ENCODE measurements around the gene LGALS3BP. TPM values are rescaled to one million over a fixed set of nuclear protein-coding genes. Genes with fewer than 3 reads are reported as not detected.

Gene LGALS3BP
- total and polyA plus RNA-seq, 2 of the 8 experiments (the other 6 are each of a cell fraction or from before 2014, with no cell fraction given), result 56.1 to 61.6 TPM

GRCh38 chr17:78965491-78965924 lies 14.2 kb downstream of the LGALS3BP start:
- 93% methylated on average over 8 of the region's 8 CpGs; no CpG with 5 or more reads in 1 of the 2 experiments for WGBS, 2 experiments (ENCODE audit: extremely low coverage in 1 of 2, insufficient coverage in 1 of 2, insufficient read length in 1 of 2, insufficient replicate concordance in 2 of 2, low coverage in 1 of 2, low lambda C conversion rate in 2 of 2, missing lambda C conversion rate in 1 of 2)

More at GRCh38 chr17:78965491-78965924, 14.2 kb downstream of the LGALS3BP start:
- TF ChIP-seq HDAC6 (IDR thresholded peaks at IDR 0.05; ENCODE audit: low read depth, low read length) (no peak), CBX8 (IDR thresholded peaks at IDR 0.05; ENCODE audit: borderline replicate concordance, low read depth, low read length) (no peak), POU5F1 (IDR thresholded peaks at IDR 0.05; ENCODE audit: low read depth, low read length) (no peak), KDM1A (IDR thresholded peaks at IDR 0.05; ENCODE audit: borderline replicate concordance, low read length) (no peak), TAF1 (IDR thresholded peaks at IDR 0.05; ENCODE audit: low read depth, low read length) (no peak), SRF (IDR thresholded peaks at IDR 0.05; ENCODE audit: low read depth, low read length) (no peak), BRCA1 (IDR thresholded peaks at IDR 0.05; ENCODE audit: low read depth, low read length) (no peak), SP2 (IDR thresholded peaks at IDR 0.05; ENCODE audit: low read length) (no peak), SAP30 (IDR thresholded peaks at IDR 0.05; ENCODE audit: insufficient read depth, insufficient replicate concordance, low read length) (no peak), RFX5 (IDR thresholded peaks at IDR 0.05; ENCODE audit: borderline replicate concordance, low read depth, low read length) (no peak)
- no peaks in the 10 kb centered on the region for H3K9me3 ChIP-seq (ENCODE audit: insufficient read depth in 2 of 2, low read depth in 1 of 2, low read length in 1 of 2)
- H3K36me3 ChIP-seq (ENCODE audit: control insufficient read depth in 2 of 4, insufficient read depth in 4 of 4, low read length in 3 of 4), result no peaks in the 10 kb centered on the region; a peak in 1 of 8 replicates
- H2BK12ac ChIP-seq (ENCODE audit: low read depth, low read length), result no peak overlapping the region
- H3K27me3 ChIP-seq (replicated peaks in 1 of 4; ENCODE audit: control insufficient read depth in 3 of 4, extremely low read depth in 1 of 4, insufficient read depth in 3 of 4, low read length in 3 of 4), result no peaks in the 10 kb centered on the region
- DNase-seq (ENCODE audit: low read depth in 1 of 2, low spot score in 2 of 2) (no peak), FAIRE-seq (no peak)
- H3K14ac ChIP-seq (ENCODE audit: insufficient read length), result no peak overlapping the region
- H3K27ac ChIP-seq (ENCODE audit: low read depth, low read length), result no peak overlapping the region
- H3K4me3 ChIP-seq (ENCODE audit: extremely low read depth in 1 of 4, insufficient read depth in 2 of 4, low read depth in 3 of 4, low read length in 4 of 4), result no peak overlapping the region
- no peak overlapping the region for H3K23ac ChIP-seq (ENCODE audit: insufficient read length)
- H3K4ac ChIP-seq (replicated peaks; ENCODE audit: insufficient read length, low read depth, low read length), result no peak overlapping the region
- H3K79me2 ChIP-seq (ENCODE audit: control insufficient read depth in 1 of 2, insufficient read depth in 2 of 2, low read length in 2 of 2), result no peaks in the 10 kb centered on the region
- CTCF ChIA-PET (ENCODE audit: partially characterized antibody), result interaction anchor here (0.6 to 4.2 kb wide), 16 partner anchors 11 to 117 kb away, joined by 3 to 19 read pairs (median 4); no protein-coding TSS in a partner anchor
- POLR2A ChIA-PET (ENCODE audit: partially characterized antibody), result interaction anchor here (2.5 kb wide), 1 partner anchor 13 kb away, joined by 10 read pairs; no protein-coding TSS in a partner anchor
- no peak overlapping the region for H2BK120ac ChIP-seq (replicated peaks; ENCODE audit: low read depth, low read length)
- no peak overlapping the region for H3K9ac ChIP-seq (replicated peaks in 1 of 4; ENCODE audit: extremely low read depth in 1 of 4, low read depth in 3 of 4, low read length in 3 of 4)
- no peaks in the 10 kb centered on the region for H3K4me1 ChIP-seq (replicated peaks in 1 of 4; ENCODE audit: control insufficient read depth in 3 of 4, insufficient read depth in 4 of 4, low read length in 3 of 4)
- H3K4me2 ChIP-seq (ENCODE audit: insufficient read depth in 1 of 2, low read depth in 2 of 2, low read length in 2 of 2), result no peak overlapping the region
- no peak overlapping the region for H4K91ac ChIP-seq (replicated peaks; ENCODE audit: insufficient read length, low read length)
- no peak overlapping the region for H4K5ac ChIP-seq (ENCODE audit: insufficient read length, low read depth, low read length)
- H2BK15ac ChIP-seq (ENCODE audit: low read length), result no peak overlapping the region
- H4K8ac ChIP-seq (ENCODE audit: extremely low read depth, insufficient read depth, low read length), result no peak overlapping the region
- no peaks in the 10 kb centered on the region for H3K79me1 ChIP-seq (ENCODE audit: low read depth, low read length)
- no peak overlapping the region for H3K56ac ChIP-seq (replicated peaks; ENCODE audit: insufficient read length, low read depth, low read length)
- H3K23me2 ChIP-seq (ENCODE audit: low read depth, low read length), result no peaks in the 10 kb centered on the region
- H4K20me1 ChIP-seq (replicated peaks in 1 of 2; ENCODE audit: control insufficient read depth in 1 of 2, insufficient read depth in 2 of 2, low read length in 2 of 2), result no peaks in the 10 kb centered on the region
- no peak overlapping the region for H3K18ac ChIP-seq (ENCODE audit: extremely low read depth, low read length)
- no peak overlapping the region for H2BK20ac ChIP-seq (ENCODE audit: low read length)
- H2AFZ ChIP-seq (ENCODE audit: low read length), result no peak overlapping the region
- no peak overlapping the region for H2BK5ac ChIP-seq (ENCODE audit: low read depth, low read length)
- no peak overlapping the region for H2AK5ac ChIP-seq (ENCODE audit: low read depth, low read length)

Measured in H1 (cell line).